CD4-positive, alpha-beta T cell treated with Interleukin-17A for 1 hour (primary cell): Measurements from ENCODE around the gene PLEKHA6.
"Not testable (repeated sequence)": the region's sequence is repeated elsewhere in the genome, so short reads cannot be mapped to it uniquely, and the experiment has no call there.

Experiments
- DNase-seq: peaks from one replicate; pipeline ENCODE4 v3.0.0-alpha.2; 2020

Gene PLEKHA6

DNA sequence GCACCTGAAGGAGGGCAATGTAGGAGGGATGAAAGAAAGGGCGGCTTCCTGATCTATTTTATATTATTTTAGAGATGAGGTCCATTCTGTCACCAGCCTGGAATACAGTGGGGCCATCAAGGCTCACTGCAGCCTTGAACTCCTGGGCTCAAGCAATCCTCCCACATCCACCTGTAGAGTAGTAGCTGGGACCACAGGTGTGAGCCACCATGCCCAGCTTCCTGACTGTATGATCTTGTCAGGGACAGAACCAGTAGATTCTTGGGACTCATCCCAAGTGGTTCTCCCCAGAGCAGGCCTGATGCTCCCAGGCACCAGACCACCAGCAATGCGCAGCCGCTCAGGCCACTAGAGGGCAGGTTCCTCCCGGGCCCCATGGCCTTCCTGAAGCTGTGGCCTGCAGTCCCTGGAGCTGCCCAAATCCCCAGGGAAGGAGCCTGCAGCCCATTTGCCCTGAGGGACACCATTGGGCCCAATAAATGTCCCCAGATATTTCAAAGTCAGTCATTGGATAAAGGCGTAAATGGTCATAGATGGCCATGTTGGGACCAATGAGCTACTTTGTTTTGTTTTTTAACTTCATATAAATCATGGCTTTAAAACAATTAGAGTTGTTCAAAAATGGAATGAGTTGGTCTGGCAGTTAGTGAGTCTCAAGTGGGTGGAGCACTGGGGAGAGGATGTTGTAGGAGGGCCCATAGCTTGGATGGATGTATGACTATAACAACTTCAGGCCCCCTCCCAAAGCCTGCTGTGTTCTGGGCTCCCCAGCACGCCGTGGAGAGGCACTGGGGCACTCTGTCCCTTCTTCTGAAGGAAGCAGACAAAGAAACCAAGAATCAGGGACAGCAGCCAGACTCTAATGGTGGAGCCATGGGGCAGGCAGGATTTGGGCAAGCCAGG, 101.3 kb downstream of the PLEKHA6 start:
- DNase-seq: peak; percentile 7

DNA sequence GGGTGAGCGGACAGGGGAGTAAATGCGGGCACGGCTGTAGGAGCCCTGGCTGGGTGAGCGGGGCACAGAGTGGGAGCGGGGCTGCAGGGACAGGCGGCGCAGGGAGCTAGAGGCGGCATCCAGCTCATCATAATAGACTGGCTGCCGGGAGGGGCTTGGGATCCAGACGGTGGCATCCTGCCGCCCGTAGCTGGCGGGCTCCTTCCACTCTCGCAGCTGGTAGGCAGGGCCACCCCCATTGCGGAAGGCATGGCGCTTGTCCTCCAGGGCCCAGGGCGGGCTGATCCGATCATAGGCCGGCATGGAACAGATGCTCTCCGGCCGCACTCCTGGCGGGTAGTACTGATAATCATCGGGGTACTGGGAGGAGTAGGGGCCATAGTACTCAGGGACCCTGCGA, 102.3 kb downstream of the PLEKHA6 start:
- no peak for DNase-seq

DNA sequence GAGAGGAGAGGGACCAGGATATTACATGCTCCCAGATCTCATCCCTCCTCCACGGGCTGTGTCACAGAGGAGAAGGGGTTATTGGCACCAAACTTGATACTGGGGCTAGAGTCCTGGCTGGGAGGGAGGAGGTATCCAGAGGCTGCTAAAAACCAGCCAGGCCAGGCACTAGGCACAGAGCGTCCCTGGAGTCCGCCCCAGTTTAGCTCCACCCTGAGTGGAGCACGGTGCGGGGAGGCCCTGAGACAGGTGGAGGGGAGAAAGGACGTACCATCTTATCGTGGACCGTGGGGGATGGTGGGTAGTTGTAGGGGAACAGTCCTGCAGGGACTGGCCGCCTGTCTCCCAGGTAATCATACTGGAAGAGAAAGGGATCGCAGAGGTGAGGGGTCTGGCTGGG, 103.2 kb downstream of the PLEKHA6 start:
- DNase-seq: no peak

DNA sequence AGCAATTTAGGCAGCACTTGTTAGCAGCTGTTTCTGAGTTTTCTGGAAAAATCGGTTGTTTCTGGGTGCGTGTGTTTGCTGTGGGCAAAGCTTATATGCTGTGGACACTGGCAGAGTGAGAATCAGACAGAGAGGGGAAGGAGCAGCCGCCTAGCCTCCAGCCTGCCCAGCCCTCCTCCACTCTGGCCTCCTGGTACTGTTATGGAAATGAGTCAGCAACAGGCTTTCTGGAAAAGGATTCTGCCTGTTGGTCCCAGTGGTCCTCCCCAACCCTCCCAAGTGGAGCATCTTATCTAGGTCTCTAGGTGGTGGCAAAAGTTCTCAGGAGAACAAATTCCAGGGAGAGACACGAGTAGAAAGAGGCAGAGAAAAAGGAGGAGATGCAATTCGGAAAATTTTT, 103.8 kb downstream of the PLEKHA6 start:
- DNase-seq: no peak

DNA sequence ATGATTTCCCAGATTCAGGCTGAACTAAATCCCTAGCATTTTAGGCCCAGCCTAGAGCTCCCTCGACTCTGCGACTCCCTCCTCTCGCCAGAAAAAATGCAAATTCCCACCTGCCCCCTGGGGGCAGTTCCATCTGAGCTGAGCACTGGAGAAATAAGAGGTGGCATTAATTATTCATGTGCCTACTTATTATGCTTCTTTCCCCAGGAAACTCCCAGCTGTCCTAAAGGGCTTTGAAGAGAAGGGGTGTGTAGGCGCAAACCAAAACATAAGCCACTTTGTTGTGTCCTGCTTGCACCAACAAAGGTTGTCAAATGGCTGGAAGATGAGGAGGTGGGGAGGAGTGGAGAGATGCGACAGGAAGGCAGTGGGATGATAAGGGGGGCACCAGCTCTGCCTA, 104.5 kb downstream of the PLEKHA6 start:
- DNase-seq: no peak

DNA sequence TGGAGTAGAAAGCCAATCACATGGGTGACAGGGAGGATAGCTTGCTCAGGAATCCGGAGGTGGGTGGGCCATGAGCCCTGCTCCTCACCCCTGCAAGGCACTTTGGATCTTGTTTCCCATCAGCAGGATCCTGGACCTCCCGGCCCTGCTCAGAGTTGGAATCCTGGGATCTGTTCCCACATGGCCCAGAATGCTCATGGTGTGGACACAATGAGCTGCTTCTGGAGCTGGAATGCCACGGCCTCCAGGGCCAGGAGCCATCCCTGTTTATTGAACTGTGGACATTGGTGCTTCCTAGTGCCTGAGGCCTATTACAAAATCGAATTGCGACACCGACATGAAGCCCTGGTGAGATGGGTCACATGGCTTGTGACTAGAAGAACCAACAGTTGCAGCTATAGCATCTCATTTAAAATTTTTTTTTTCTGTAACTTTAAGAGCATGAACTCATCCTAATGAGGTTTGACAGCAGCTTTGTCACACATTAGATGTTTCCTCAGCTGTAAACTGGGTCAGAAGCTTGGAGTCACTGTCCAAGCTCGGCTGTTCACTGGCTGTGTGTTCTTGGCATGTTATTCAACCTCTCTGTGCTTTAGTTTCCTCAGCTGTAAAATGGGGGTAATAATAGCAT, 105.6 kb downstream of the PLEKHA6 start:
- DNase-seq: no peak

DNA sequence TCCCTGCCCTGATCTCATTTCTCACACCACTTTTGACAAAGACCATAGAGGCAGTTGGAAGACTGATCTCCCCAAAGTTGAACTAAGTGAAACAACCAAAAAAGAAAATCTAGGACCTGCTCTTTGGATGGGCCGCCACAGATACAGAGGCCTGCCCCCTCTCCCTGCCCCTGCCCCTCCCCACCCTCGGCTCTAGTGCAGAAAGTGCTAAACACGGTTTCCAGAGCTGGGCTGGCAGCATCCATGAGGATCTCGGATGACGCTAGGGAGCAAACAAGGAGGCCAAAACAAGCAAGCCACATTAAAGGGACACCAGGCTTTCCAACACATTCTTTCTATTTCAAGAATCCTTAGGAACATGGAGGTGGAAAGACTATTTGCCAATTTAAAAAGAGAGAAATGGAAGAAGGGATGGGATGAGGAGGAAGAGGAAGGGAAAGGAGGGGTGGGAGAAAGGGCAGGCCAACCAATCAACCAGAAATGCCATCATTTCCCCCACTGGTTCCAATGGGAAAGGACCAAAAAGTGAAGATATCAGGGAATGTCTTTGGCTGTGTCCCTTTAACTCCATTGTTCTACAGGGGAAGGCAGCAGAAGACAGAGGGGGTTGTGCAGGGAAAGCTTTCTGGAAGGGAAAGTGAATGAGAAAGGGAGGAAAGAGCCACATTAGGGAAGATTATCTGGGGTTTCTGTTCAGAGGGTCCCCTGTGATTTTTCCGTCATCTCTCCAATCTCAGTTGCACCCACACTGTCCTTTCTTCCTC, 107.6 kb downstream of the PLEKHA6 start:
- no peak for DNase-seq

DNA sequence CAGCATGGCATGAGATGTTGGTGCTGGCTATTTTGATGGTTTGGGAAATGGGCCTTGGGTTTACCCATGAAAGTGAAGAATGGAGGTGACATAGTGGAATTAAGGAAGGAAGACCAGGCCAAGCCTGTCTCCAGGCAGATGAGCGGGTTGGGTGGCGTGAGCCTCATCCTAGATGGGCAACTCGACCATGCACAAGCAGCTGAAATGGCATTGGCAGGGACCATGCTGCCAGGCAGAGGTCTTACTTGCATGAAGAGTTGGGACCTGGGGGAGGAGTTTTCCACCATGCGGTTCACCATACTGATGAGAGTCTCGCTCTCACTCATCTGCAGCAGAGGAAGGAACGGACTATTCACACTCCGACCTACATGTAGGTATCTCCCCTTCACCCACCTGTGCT, 108.4 kb downstream of the PLEKHA6 start:
- no peak for DNase-seq

DNA sequence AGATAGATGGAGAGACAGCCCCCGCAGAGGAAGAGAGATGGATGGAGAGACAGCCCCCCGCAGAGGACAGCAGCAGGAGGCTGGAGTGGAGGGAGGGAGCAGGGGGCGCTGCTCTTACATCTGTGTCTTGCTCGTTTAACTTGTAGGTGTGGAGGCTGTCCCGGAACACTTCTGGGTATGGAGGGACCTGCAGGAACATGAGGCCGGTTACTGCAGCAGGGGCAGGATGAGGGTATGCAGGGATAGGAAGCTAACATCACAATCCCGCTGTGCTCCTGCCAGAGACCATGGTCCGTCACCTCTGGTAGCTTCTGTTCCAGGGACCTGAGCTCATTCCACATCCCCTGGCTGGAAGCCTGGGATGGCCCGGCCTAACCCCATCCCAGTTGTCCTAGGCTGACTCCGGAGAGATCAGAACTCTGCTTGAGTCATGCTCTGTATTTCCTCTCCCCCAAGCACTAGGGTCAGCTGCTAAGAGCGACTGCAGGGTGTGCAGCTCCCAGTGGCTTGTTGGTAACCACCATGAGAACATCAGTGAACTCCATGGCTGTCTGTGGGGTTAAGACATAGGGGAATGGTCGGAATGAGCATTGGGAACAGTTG, 109.2 kb downstream of the PLEKHA6 start:
- no peak for DNase-seq

DNA sequence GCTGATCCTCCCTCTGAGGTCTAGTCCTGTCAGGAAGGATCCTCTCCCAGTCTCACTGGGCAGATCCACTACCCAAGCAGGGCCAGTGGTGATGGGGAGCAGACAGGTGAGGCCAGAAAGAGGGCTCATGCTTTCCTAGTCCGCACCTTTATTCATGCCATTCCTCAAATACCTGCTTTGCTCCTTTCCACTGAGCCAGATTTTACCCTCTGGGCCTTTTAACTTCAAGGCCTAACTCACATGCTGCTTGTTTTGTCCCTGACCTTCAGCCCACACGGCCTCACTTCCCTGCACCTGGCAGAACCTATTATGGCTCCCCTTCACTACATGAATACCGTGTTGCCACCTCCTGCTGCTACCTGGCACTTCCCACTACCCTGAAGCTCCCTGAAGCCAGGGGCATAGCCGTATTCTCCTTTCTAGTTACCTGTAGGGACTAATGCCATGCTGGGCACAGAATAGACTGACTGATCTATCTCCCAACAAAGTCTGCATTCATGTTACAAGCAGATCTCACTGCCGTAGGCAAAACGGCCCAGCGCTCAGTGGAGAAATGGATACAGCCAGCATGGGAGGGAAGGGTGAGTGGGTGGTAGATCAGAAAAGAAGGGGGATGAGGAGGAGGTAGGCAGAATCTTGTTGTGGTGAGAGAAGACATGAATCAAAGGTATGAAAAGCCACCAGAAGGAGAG, 109.8 kb downstream of the PLEKHA6 start:
- DNase-seq: no peak

DNA sequence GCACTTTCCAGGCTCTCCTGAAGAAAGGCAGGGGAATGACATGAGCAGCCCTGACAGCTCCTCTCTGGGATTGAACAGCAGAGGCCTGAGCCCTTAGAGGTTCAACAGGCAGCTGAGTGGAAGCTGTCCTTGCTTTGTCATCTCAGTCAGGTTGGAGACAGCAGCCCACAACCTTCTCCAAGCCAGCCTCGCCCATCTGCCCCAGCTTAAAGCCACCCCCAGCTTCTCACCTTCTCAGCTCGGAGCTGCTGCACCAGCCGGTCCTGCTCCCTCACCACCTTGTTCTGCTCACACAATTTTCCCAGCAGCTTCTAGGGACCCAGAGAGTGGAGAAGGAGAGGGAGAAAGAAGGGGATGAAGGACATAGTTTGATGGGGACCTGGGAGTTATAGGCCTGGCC, 110.8 kb downstream of the PLEKHA6 start:
- no peak for DNase-seq

DNA sequence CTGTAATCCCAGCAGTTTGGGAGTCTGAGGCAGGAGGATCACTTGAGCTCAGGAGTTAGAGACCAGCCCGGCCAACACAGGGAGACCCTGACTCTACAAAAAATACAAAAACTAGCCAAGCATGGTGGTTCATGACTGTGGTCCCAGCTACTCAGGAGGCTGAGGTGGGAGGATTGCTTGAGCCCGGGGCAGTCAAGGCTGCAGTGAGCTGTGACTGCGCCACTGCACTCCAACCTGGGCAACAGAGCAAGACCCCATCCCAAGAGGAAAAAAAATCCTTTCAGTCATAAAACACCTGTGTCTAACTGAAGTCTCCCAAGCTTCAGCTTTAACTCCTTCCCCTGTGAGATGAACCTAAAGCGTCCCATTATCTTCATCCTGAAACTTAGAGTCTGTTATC, 112.9 kb downstream of the PLEKHA6 start:
- no peak for DNase-seq

DNA sequence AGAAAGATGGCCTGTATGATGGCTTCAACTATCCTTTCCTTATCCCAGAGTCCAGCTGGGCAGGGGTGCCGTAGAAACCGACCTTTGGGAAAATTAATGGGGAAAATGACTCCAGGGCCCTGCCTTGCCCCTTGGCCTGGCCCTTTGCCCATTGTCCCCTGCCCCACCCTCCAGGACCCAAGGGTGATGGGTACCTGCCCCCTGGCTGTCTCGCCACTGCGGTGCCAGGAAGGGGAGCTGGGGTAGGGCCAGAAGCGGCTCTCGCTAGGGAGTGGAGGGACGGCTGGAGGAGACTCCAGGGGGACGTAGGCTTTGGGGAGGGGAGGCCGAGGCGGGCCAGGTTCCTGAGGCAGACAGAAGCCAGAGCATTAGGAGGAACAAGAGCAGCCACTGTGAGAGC, 116.8 kb downstream of the PLEKHA6 start:
- no peak for DNase-seq

DNA sequence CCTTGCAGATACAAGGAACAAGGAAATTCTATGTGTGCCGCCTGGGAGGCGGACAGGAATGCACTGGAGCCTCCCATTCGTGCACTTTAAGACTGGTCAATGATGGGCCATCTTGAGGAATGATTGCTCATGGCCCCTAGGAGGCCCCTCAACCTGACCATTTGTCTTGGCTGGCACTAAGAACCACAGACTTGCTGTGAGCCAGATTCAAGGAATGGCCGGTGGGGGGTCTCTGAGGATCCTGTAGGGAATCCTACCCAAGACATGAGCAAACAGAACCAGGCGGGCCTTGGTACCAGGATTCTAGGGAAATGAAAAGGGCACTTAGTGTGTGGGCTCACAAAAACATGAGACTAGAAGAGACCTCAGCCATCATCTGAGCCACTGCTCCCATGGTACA, 117.8 kb downstream of the PLEKHA6 start:
- no peak for DNase-seq

DNA sequence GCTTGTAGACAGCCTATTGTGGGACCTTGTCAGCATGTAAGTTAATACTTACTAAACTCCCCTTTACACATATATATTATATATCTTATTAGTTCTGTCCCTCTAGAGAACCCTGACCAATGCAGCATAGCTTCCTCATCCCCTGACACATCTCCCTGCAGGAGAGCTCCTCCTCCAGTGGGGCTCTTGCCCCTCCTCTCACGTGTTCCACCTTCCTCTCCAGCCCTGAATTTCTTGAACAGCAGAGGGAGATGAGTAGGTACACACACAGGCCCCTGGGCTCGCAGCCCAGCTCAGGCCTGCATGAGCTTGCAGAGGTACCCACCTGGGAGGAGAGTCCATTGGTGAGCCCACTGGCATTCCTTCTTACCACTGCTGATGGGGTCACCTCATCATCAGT, 118.7 kb downstream of the PLEKHA6 start:
- DNase-seq: no peak

DNA sequence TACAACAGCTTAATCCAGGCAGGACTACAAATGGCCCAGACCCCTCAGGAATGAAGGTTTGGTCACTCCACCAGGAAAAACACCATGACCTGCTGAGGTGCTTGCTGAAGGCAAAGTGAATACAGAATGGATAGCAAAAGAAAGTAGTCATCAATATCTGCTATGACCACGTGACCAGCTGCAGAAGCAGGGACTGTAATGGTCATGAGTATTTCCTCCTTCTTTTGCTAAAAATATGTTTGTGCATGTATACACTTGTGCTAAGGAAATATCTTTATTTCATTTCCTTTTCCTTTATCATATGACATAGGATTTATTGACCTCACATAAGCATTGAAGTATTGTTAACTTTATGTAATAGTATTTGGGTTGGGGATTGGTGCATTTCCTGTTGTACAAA, 119.5 kb downstream of the PLEKHA6 start:
- no peak for DNase-seq

DNA sequence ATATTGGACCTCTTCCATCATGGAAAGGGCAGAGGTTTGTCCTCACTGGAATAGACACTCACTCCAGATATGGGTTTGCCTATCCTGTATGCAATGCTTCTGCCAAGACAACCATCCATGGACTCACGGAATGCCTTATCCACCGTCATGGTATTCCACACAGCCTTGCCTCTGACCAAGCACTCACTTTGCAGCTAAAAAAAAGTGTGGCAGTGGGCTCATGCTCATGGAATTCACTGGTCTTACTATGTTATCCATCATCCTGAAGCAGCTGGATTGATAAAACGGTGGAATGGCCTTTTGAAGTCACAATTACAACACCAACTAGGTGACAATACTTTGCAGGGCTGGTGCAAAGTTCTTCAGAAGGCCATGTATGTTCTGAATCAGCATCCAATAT, 120.3 kb downstream of the PLEKHA6 start:
- DNase-seq: not testable (repeated sequence)

DNA sequence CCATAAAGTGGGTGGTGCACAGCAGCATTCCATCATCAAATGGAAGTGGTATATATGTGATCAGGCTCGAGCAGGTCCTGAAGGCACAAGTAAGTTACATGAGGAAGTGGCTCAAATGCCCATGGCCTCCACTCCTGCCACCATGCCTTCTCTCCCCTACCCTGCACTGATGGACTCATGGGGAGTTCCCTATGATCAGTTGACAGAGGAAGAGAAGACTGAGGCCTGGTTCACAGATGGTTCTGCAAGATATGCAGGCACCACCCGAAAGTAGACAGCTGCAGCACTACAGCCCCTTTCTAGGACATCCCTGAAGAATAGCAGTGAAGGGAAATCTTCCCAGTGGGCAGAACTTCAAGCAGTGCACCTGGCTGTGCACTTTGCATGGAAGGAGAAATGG, 121.2 kb downstream of the PLEKHA6 start:
- not testable (repeated sequence) for DNase-seq

DNA sequence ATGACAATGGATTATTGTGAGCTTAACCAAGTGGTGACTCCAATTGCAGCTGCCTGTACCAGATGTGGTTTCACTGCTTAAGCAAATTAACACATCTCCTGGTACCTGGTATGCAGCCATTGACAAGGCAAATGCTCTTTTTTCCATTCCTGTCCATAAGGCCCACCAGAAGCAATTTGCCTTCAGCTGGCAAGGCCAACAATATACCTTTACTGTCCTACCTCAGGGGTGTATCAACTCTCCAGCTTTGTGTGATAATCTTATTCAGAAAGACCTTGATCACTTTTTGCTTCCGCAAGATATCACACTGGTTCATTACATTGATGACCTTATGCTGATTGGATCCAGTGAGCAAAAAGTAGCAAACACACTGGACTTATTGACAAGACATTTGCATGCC, 122.2 kb downstream of the PLEKHA6 start:
- DNase-seq: not testable (repeated sequence)

DNA sequence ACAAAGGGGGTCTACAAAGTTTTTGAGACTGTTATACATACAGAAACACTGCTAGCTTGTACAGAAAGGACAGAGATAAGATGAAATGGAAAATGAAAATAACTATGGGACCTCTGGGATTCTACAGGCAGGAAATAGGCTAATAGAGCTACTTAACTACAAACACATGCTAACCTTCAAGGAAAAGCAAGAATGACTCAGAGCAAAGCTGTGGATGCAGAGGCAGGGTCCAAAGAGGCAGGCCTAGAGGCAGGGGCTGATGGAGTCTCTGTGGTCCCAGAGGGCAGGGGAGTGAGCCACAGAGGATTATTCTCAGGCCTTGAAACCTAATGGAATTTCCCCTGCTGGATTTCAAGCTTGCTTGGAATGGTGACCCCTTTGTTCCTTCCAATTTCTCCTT, 127.2 kb downstream of the PLEKHA6 start:
- no peak for DNase-seq

DNA sequence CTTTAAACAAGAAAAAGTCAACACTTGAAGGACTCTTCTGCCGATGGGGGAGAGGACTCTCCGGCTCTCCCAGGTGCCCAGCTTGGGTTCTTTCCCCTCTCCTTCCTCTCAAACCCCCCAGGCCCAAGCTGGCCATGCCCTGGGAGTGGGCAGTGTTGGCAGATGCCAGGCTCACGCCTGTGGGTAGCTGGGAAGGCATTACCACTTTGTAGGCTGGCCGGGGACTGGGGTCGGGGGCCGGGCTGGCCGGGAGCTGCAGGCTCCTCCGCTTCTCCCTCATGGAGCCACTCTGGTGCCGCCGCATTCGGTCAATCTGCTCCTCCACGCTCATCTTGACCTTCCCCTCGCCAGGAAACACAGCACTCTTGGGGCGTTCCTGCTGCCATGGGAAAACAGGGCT, 129.5 kb downstream of the PLEKHA6 start:
- no peak for DNase-seq

DNA sequence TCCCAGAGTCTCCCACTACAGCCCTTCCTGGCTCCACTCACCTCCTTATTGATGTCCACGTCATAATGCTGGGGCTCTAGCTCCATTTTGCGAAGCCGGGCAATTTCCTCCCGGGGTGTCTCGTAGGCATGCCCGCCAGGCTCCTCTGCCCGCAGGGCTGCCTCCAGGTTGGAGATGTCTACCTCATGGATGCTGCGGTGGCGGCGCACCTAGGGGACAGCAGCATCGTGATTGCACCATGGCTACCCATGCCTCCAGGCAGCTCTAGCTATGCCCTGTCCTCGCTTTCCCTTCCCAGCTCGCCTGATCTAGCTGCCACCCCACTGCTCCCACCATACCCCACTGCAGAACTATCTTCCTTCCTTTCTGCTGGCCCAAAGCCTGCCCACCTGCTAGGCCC, 130.8 kb downstream of the PLEKHA6 start:
- no peak for DNase-seq
